ENCODE data around the gene TPGS2. TPM values are rescaled to one million over a fixed set of nuclear protein-coding genes. Genes with fewer than 3 reads are reported as not detected.

TPGS2 gene
- total RNA-seq, 4 donors from 2014 or later: 32.1 to 87.9 (median 58.2) TPM

- H3K36me3 ChIP-seq: no peaks in the 10 kb centered on the region
- TF ChIP-seq CTCF (IDR thresholded peaks at IDR 0.05): no peak
- no peaks in the 10 kb centered on the region for H3K9me3 ChIP-seq
- H3K4me1 ChIP-seq: no peaks in the 10 kb centered on the region
- no peak overlapping the region for H3K27ac ChIP-seq
- H3K4me3 ChIP-seq: no peak overlapping the region
- no peak for DNase-seq
- H3K27me3 ChIP-seq: no peaks in the 10 kb centered on the region
Measured at GRCh38 chr18:36757991-36758390, 70.8 kb downstream of the TPGS2 start.

GRCh38 chr18:36757081-36757480 is 71.7 kb downstream of the TPGS2 start:
- Histone ChIP-seq H3K27ac (no peak overlapping the region), H3K4me1 (no peaks in the 10 kb centered on the region), H3K9me3 (no peaks in the 10 kb centered on the region), H3K36me3 (no peaks in the 10 kb centered on the region), H3K4me3 (no peak overlapping the region), H3K27me3 (no peaks in the 10 kb centered on the region)
- TF ChIP-seq POLR2A (IDR thresholded peaks at IDR 0.05) (no peak), CTCF (IDR thresholded peaks at IDR 0.05) (peak in 5 of 6 experiments; percentile 34 to 70 (median 63))
- no peak for DNase-seq

GRCh38 chr18:36756242-36756641 is 72.6 kb downstream of the TPGS2 start:
- no peak overlapping the region for H3K27ac ChIP-seq
- H3K4me3 ChIP-seq: no peak overlapping the region
- H3K36me3 ChIP-seq: no peaks in the 10 kb centered on the region
- no peak for DNase-seq
- no peaks in the 10 kb centered on the region for H3K4me1 ChIP-seq
- TF ChIP-seq CTCF (IDR thresholded peaks at IDR 0.05): no peak
- no peak for TF ChIP-seq POLR2A (IDR thresholded peaks at IDR 0.05)
- H3K27me3 ChIP-seq: no peaks in the 10 kb centered on the region
- no peaks in the 10 kb centered on the region for H3K9me3 ChIP-seq

- Histone ChIP-seq H3K36me3 (no peaks in the 10 kb centered on the region), H3K27ac (no peak overlapping the region)
- DNase-seq: no peak
Measured at GRCh38 chr18:36752929-36753865, 75.6 kb downstream of the TPGS2 start.

GRCh38 chr18:36745219-36745975 is 83.4 kb downstream of the TPGS2 start:
- H3K9me3 ChIP-seq: no peaks in the 10 kb centered on the region

More at GRCh38 chr18:36752929-36753865, 75.6 kb downstream of the TPGS2 start:
- Histone ChIP-seq H3K4me3 (no peak overlapping the region), H3K4me1 (no peaks in the 10 kb centered on the region), H3K9me3 (no peaks in the 10 kb centered on the region), H3K27me3 (no peaks in the 10 kb centered on the region)
- no peak for TF ChIP-seq POLR2A (IDR thresholded peaks at IDR 0.05)
- TF ChIP-seq CTCF (IDR thresholded peaks at IDR 0.05): no peak

More at GRCh38 chr18:36745219-36745975, 83.4 kb downstream of the TPGS2 start:
- no peak overlapping the region for H3K4me3 ChIP-seq
- no peaks in the 10 kb centered on the region for H3K27me3 ChIP-seq
- no peaks in the 10 kb centered on the region for H3K36me3 ChIP-seq
- no peak for DNase-seq
- no peak overlapping the region for H3K27ac ChIP-seq
- TF ChIP-seq CTCF (IDR thresholded peaks at IDR 0.05) (no peak), POLR2A (IDR thresholded peaks at IDR 0.05) (no peak)
- H3K4me1 ChIP-seq: no peaks in the 10 kb centered on the region

Data from Peyer's patch (tissue), 4 donors.